K562 (cell line): ENCODE measurements around the gene GHR. TPM values are rescaled to one million over a fixed set of nuclear protein-coding genes. Genes with fewer than 3 reads are reported as not detected.

Experiments used
- MEF2A ChIP-seq: IDR thresholded peaks from 2 replicates; pipeline ENCODE4 v1.6.1; 2011; ENCODE audit warnings: low read depth, mild to moderate bottlenecking, low read length, moderate library complexity; ENCODE audit not compliant: control insufficient read depth
- MEIS2 ChIP-seq: fragments of 450-650 bp; IDR thresholded peaks from 2 replicates; pipeline ENCODE4 v1.6.1; 2014; ENCODE audit warnings: mild to moderate bottlenecking; ENCODE audit not compliant: partially characterized antibody
- PHF8 ChIP-seq: fragments of 200-600 bp; sonication (generic); IDR thresholded peaks from 2 replicates; pipeline ENCODE4 v1.6.1; 2012; ENCODE audit warnings: mixed run types, mild to moderate bottlenecking, inconsistent platforms, low read length, moderate library complexity, borderline replicate concordance
- SMARCC2 ChIP-seq: fragments of 450-650 bp; IDR thresholded peaks from 2 replicates; pipeline ENCODE4 v1.6.1; 2017; ENCODE audit warnings: antibody characterized with exemption, moderate library complexity, mild to moderate bottlenecking, low read depth
- ZNF121 ChIP-seq: sonication (generic); formaldehyde crosslinking; conservative IDR thresholded peaks from 2 replicates; pipeline ENCODE4 v1.8.0; 2022; ENCODE audit warnings: missing genetic modification reagents
- ZNF184 ChIP-seq: sonication (generic); formaldehyde crosslinking; IDR thresholded peaks from 2 replicates; pipeline ENCODE4 v1.5.0; 2020; ENCODE audit warnings: missing genetic modification reagents
- ZNF76 ChIP-seq: fragments of 250-450 bp; sonication (Bioruptor Pico); IDR thresholded peaks from 2 replicates; pipeline ENCODE4 v1.4.0; 2020; ENCODE audit warnings: mild to moderate bottlenecking, moderate library complexity, borderline replicate concordance
- polyA plus RNA-seq, 8 experiments: library from polyadenylated mRNA; depleted of rRNA in 4 of 8; stranded (reverse) in 5 of 8; unstranded in 3 of 8; fragments of >200 nt; fragmentation: Nextera tagmentation in 2 of 8; fragmentation: Illumina TruSeq in 1 of 8; extraction: Ambion mirVana in 2 of 8; extraction: Trizol in 1 of 8; gene quantifications; 2 replicates each; pipeline versions ENCODE4 v1.2.1 to v1.2.3, GENCODE V29; 2011 to 2014; ENCODE audit warnings: inconsistent platforms in 1 of 8, missing spikeins in 1 of 8
- total RNA-seq, 7 experiments: library from RNA; depleted of rRNA in 6 of 7; stranded (reverse); fragments of >200 nt in 6 of 7; fragmentation: Illumina TruSeq in 2 of 7; extraction: Trizol in 2 of 7; gene quantifications; 2 replicates each; pipeline versions ENCODE4 v1.2.1 to v1.2.3, GENCODE V29; 2011 to 2021; ENCODE audit warnings: low replicate concordance in 1 of 7
- TF ChIP-seq, protein P1 (sequence below): fragments of 250-450 bp; sonication (Bioruptor Pico); IDR thresholded peaks from 2 replicates; pipeline ENCODE4 v1.6.1; 2021; ENCODE audit warnings: mild to moderate bottlenecking
- TF ChIP-seq, protein P2 (sequence below): fragments of 450-650 bp; conservative IDR thresholded peaks from 2 replicates; pipeline ENCODE4 v1.6.1; 2016; ENCODE audit warnings: missing genetic modification characterization, low read depth, mild to moderate bottlenecking, missing compliant biosample characterization, moderate library complexity
- TF ChIP-seq, protein P3 (sequence below): fragments of 250-450 bp; sonication (Bioruptor Pico); IDR thresholded peaks from 2 replicates; pipeline ENCODE4 v1.5.0; 2021; ENCODE audit warnings: mild to moderate bottlenecking, borderline replicate concordance
- TF ChIP-seq, protein P4 (sequence below), 3 experiments: fragments of 200-800 bp in 1 of 3; fragments of 250-450 bp in 1 of 3; fragments of 450-650 bp in 1 of 3; sonication (Bioruptor Pico) in 1 of 3; sonication (Bioruptor generic) in 1 of 3; formaldehyde crosslinking in 1 of 3; IDR thresholded peaks; 2 replicates each; pipeline versions ENCODE4 v1.6.1 to v1.8.0; 2016 to 2022; ENCODE audit warnings: mild to moderate bottlenecking in 2 of 3, missing genetic modification characterization in 2 of 3, missing compliant biosample characterization in 1 of 3, moderate library complexity in 1 of 3
- TF ChIP-seq, protein P5 (sequence below), 2 experiments: IDR thresholded peaks in 1 of 2; conservative IDR thresholded peaks in 1 of 2; 2 replicates each; pipeline ENCODE4 v1.6.1; 2016; ENCODE audit warnings: low read depth in 2 of 2, mild to moderate bottlenecking in 1 of 2, missing compliant biosample characterization in 1 of 2, missing genetic modification characterization in 1 of 2, moderate library complexity in 1 of 2

GHR gene
- total and polyA plus RNA-seq, 9 of the 15 experiments (the other 6 are each of a cell fraction or from before 2014, with no cell fraction given) = 0.01 to 0.13 (median 0.07) TPM; not detected in 5

DNA sequence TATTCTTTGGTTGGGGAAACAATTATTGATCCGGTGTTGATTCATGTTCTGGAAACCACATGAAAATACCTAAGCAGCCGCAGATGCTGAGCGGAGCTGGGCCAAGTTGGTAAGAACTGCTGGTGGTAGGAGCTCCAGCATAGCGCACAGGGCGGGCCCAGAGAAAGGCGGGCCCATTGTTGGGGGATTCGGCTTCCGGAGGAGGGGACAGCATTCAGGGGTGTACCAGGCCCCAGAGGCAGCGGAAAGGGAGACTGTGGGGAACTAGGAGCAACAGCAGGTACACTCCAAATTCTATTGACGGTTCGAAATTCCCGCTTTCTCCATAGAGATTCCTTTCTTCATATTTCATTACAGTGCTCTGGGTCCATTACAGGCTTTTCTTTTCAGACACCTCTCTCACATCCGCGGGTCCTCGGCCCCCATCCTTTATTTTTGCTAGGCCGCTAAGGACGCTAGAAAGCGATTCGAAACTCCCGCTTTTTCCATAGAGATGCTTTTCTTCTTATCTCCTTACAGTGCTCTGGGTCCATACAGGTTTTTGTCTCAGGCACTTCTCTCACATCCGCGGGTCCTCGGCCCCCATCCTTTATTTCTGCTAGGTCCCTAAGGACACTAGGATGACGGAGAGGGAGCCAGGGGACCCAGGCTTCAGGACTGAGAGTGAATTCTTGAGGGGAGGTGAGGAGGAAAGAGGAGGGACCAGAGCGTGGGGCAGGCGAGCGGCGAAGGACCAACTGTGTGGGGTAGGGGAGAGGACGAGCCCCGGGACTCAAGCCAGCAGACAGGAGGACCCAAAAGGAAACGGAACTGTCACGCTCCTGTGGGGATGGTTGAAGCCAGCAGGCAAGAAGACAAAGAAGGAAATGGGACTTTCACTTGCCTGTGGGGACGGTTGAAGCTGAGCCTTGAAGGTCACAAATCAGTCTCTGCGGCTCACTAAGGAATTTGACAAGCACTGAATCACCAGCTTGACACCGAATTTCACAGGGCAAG, 333.7 kb downstream of the GHR start, which contains the start of gene CCDC152 (continued):
- TF ChIP-seq, protein P1, sequence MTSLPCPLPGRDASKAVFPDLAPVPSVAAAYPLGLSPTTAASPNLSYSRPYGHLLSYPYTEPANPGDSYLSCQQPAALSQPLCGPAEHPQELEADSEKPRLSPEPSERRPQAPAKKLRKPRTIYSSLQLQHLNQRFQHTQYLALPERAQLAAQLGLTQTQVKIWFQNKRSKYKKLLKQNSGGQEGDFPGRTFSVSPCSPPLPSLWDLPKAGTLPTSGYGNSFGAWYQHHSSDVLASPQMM (CRISPR knock-in tag) = no peak
- TF ChIP-seq ZNF184 (CRISPR knock-in tag) (no peak), PHF8 (no peak), MEIS2 (peak; percentile 65), MEF2A (no peak), ZNF76 (CRISPR knock-in tag) (no peak), ZNF121 (CRISPR knock-in tag) (no peak), SMARCC2 (no peak)
- TF ChIP-seq, protein P2, sequence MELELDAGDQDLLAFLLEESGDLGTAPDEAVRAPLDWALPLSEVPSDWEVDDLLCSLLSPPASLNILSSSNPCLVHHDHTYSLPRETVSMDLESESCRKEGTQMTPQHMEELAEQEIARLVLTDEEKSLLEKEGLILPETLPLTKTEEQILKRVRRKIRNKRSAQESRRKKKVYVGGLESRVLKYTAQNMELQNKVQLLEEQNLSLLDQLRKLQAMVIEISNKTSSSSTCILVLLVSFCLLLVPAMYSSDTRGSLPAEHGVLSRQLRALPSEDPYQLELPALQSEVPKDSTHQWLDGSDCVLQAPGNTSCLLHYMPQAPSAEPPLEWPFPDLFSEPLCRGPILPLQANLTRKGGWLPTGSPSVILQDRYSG = no peak
- TF ChIP-seq, protein P3, sequence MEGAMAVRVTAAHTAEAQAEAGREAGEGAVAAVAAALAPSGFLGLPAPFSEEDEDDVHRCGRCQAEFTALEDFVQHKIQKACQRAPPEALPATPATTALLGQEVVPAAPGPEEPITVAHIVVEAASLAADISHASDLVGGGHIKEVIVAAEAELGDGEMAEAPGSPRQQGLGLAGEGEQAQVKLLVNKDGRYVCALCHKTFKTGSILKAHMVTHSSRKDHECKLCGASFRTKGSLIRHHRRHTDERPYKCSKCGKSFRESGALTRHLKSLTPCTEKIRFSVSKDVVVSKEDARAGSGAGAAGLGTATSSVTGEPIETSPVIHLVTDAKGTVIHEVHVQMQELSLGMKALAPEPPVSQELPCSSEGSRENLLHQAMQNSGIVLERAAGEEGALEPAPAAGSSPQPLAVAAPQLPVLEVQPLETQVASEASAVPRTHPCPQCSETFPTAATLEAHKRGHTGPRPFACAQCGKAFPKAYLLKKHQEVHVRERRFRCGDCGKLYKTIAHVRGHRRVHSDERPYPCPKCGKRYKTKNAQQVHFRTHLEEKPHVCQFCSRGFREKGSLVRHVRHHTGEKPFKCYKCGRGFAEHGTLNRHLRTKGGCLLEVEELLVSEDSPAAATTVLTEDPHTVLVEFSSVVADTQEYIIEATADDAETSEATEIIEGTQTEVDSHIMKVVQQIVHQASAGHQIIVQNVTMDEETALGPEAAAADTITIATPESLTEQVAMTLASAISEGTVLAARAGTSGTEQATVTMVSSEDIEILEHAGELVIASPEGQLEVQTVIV (CRISPR knock-in tag) = no peak
- TF ChIP-seq, protein P4, sequence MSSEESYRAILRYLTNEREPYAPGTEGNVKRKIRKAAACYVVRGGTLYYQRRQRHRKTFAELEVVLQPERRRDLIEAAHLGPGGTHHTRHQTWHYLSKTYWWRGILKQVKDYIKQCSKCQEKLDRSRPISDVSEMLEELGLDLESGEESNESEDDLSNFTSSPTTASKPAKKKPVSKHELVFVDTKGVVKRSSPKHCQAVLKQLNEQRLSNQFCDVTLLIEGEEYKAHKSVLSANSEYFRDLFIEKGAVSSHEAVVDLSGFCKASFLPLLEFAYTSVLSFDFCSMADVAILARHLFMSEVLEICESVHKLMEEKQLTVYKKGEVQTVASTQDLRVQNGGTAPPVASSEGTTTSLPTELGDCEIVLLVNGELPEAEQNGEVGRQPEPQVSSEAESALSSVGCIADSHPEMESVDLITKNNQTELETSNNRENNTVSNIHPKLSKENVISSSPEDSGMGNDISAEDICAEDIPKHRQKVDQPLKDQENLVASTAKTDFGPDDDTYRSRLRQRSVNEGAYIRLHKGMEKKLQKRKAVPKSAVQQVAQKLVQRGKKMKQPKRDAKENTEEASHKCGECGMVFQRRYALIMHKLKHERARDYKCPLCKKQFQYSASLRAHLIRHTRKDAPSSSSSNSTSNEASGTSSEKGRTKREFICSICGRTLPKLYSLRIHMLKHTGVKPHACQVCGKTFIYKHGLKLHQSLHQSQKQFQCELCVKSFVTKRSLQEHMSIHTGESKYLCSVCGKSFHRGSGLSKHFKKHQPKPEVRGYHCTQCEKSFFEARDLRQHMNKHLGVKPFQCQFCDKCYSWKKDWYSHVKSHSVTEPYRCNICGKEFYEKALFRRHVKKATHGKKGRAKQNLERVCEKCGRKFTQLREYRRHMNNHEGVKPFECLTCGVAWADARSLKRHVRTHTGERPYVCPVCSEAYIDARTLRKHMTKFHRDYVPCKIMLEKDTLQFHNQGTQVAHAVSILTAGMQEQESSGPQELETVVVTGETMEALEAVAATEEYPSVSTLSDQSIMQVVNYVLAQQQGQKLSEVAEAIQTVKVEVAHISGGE (CRISPR knock-in tag; IDR thresholded peaks at IDR 0.05) = peak in 2 of 3 experiments; percentile 71 to 95; a peak in 4 of 6 replicates
- TF ChIP-seq, protein P5, sequence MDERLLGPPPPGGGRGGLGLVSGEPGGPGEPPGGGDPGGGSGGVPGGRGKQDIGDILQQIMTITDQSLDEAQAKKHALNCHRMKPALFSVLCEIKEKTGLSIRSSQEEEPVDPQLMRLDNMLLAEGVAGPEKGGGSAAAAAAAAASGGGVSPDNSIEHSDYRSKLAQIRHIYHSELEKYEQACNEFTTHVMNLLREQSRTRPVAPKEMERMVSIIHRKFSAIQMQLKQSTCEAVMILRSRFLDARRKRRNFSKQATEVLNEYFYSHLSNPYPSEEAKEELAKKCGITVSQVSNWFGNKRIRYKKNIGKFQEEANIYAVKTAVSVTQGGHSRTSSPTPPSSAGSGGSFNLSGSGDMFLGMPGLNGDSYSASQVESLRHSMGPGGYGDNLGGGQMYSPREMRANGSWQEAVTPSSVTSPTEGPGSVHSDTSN (CRISPR knock-in tag; IDR thresholded peaks at IDR 0.05; ENCODE audit: low read depth) = no peak
- TF ChIP-seq, protein P5 (tag; conservative IDR thresholded peaks at IDR 0.05; ENCODE audit: low read depth) = 0 out of 2 replicates have a peak, but pooled peaks have one; percentile 23
